ENCODE data around the gene GNG12.
A peak's percentile ranks its signal among the peaks of the same experiment; 100 is the strongest.
"Not testable (repeated sequence)": the region's sequence is repeated elsewhere in the genome, so short reads cannot be mapped to it uniquely, and the experiment has no call there.

The GNG12 gene

DNA sequence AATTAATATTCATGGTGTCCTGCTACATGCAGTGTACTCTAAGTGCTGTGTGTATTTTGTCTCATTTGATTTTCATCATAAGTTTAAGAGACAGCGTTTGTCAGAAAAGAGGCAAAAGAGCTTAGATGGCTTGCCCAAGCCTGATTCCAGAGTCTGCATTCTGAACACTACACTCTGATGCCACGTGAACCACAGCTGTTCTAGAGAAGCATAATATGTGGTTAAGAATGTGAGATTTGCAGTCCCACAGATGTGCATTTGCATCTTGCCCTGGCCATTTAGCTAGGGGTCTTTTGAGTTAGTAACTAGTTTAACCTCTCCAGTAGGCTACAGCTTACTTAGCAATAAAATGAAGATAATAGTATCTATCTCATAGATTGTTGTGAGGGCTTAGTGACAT, 157.5 kb downstream of the GNG12 start:
- DNase-seq (ENCODE audit: low read depth), result peak; percentile 50
- Histone ChIP-seq H3K9ac (ENCODE audit: low read length) (no peak overlapping the region), H3K36me3 (ENCODE audit: control insufficient read depth, insufficient read depth, low read length, severe bottlenecking) (no peaks in the 10 kb centered on the region), H3K27me3 (replicated peaks; ENCODE audit: control insufficient read depth, insufficient read depth, low read length) (no peaks in the 10 kb centered on the region), H3K4me3 (ENCODE audit: low read length) (no peak overlapping the region), H3K9me3 (ENCODE audit: control insufficient read depth, low read length) (no peaks in the 10 kb centered on the region), H3K4me1 (ENCODE audit: control insufficient read depth, insufficient read depth, low read length) (peaks cover 4% of the 10 kb centered on the region)

DNA sequence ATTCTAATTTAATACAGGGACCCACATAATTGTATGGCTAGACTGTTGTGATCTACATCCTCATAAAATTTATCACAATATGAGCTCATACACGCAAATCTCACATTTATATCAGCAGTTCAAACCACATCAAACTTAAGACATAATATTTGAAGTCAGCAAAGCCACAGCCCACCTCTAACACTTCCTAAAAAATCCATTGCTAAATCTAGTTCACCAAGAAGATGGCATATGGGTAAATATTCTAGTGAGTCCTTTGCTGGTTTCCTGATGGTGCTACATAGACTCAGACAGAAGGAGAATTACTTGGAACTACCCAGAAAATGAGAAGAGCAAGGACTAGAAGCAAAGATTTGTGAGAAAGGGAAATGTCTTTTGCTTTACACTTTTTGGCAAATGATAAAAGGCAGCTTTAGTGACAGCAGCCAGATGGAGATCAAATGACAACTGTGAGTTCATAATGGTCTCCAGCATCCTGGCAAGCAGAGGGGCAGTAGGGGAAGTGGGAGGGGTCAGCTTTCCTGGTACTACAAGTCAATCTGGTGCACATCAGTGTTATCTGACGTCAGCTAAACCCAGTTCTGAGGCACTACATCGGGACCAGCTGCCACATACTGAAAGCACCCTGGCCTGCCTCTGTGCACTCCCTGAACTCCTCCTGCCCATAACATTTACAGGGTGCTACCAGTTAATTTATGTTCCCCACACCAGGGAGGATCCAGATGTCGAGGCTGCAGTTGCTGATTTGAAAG, 158.8 kb downstream of the GNG12 start:
- peak; percentile 49 for DNase-seq (ENCODE audit: low read depth)
- H3K9me3 ChIP-seq (ENCODE audit: control insufficient read depth, low read length), result no peaks in the 10 kb centered on the region
- no peak overlapping the region for H3K9ac ChIP-seq (ENCODE audit: low read length)
- no peak overlapping the region for H3K4me3 ChIP-seq (ENCODE audit: low read length)
- peaks cover 4% of the 10 kb centered on the region for H3K4me1 ChIP-seq (ENCODE audit: control insufficient read depth, insufficient read depth, low read length)
- no peaks in the 10 kb centered on the region for H3K36me3 ChIP-seq (ENCODE audit: control insufficient read depth, insufficient read depth, low read length, severe bottlenecking)
- no peaks in the 10 kb centered on the region for H3K27me3 ChIP-seq (replicated peaks; ENCODE audit: control insufficient read depth, insufficient read depth, low read length)

DNA sequence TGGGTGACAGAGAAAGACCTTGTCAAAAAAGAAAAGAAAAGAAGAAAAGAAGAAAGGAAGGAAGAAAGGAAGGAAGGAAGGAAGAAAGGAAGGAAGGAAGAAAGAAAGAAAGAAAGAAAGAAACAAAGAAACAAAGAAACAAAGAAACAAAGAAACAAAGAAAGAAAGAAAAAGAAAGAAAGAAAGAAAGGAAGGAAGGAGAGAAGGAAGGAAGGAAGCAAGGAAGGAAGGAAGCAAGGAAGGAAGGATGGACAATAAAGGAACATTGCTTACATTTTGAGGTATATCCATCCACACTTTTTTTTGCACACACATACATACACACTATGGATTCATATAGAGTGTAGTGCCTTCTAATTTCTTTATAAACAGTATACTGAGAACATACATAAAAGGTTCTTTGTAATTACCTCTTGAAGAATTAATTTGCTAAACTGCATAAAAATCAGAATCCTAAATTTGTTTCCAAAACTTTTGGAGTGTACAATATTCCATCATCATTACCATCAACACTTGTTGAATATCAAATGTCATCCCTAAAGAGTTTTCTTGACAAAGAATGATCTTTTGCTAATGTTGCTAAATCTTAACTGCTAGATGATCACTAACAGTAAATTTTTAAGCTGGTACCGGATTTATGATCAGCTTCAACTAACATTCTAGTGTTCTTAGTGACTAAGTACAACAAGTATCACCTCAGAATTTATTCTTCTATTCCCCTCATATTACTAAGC, 159.6 kb downstream of the GNG12 start:
- H3K9me3 ChIP-seq (ENCODE audit: control insufficient read depth, low read length), result no peaks in the 10 kb centered on the region
- H3K36me3 ChIP-seq (ENCODE audit: control insufficient read depth, insufficient read depth, low read length, severe bottlenecking), result no peaks in the 10 kb centered on the region
- DNase-seq (ENCODE audit: low read depth), result no peak
- peaks cover 4% of the 10 kb centered on the region for H3K4me1 ChIP-seq (ENCODE audit: control insufficient read depth, insufficient read depth, low read length)
- H3K4me3 ChIP-seq (ENCODE audit: low read length), result no peak overlapping the region
- H3K9ac ChIP-seq (ENCODE audit: low read length), result no peak overlapping the region
- no peaks in the 10 kb centered on the region for H3K27me3 ChIP-seq (replicated peaks; ENCODE audit: control insufficient read depth, insufficient read depth, low read length)

DNA sequence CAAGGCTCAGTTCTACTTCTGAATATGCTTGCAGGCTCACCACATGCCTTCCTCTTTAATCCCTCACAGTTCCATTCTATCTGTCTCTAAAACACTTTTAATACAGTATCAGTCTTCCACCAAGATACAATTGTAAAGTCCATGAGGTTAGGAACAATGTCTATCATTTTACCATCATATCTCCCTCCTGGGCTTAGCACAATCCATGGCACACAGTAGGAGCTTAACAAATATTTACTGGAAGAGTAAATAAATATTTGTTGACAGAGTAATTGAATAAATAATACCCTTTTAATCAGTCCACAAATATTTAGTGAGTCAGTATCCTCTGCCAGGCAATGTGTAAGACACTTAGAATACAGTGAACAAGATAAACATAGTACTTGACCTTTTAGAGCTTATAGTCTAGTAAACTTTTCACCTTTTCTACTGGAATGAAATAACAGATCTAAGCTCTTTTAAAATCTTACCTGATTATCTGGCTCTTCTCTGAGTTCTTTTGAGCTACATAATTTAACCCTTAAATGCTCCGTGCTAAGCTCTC, 160.9 kb downstream of the GNG12 start:
- DNase-seq (ENCODE audit: low read depth), result no peak
- Histone ChIP-seq H3K27me3 (replicated peaks; ENCODE audit: control insufficient read depth, insufficient read depth, low read length) (no peaks in the 10 kb centered on the region), H3K36me3 (ENCODE audit: control insufficient read depth, insufficient read depth, low read length, severe bottlenecking) (no peaks in the 10 kb centered on the region), H3K9ac (ENCODE audit: low read length) (no peak overlapping the region), H3K4me1 (ENCODE audit: control insufficient read depth, insufficient read depth, low read length) (peaks cover 4% of the 10 kb centered on the region), H3K4me3 (ENCODE audit: low read length) (no peak overlapping the region), H3K9me3 (ENCODE audit: control insufficient read depth, low read length) (no peaks in the 10 kb centered on the region)

- no peak for DNase-seq (ENCODE audit: low read depth)
- no peaks in the 10 kb centered on the region for H3K27me3 ChIP-seq (replicated peaks; ENCODE audit: control insufficient read depth, insufficient read depth, low read length)
- H3K4me1 ChIP-seq (ENCODE audit: control insufficient read depth, insufficient read depth, low read length), result no peaks in the 10 kb centered on the region
- no peaks in the 10 kb centered on the region for H3K9me3 ChIP-seq (ENCODE audit: control insufficient read depth, low read length)
- no peak overlapping the region for H3K4me3 ChIP-seq (ENCODE audit: low read length)
- H3K36me3 ChIP-seq (ENCODE audit: control insufficient read depth, insufficient read depth, low read length, severe bottlenecking), result no peaks in the 10 kb centered on the region
- H3K9ac ChIP-seq (ENCODE audit: low read length), result no peak overlapping the region
These were observed 164.6 kb downstream of the GNG12 start for GRCh38 chr1:67668660-67669059.

- Histone ChIP-seq H3K4me3 (ENCODE audit: low read length) (no peak overlapping the region), H3K27me3 (replicated peaks; ENCODE audit: control insufficient read depth, insufficient read depth, low read length) (no peaks in the 10 kb centered on the region), H3K9me3 (ENCODE audit: control insufficient read depth, low read length) (no peaks in the 10 kb centered on the region), H3K9ac (ENCODE audit: low read length) (no peak overlapping the region), H3K36me3 (ENCODE audit: control insufficient read depth, insufficient read depth, low read length, severe bottlenecking) (no peaks in the 10 kb centered on the region), H3K4me1 (ENCODE audit: control insufficient read depth, insufficient read depth, low read length) (no peaks in the 10 kb centered on the region)
- DNase-seq (ENCODE audit: low read depth), result no peak
These were observed 166.6 kb downstream of the GNG12 start for GRCh38 chr1:67666636-67667035.

- not testable (repeated sequence) for H3K36me3 ChIP-seq (ENCODE audit: control insufficient read depth, insufficient read depth, low read length, severe bottlenecking); H3K27me3 ChIP-seq (replicated peaks; ENCODE audit: control insufficient read depth, insufficient read depth, low read length); H3K9me3 ChIP-seq (ENCODE audit: control insufficient read depth, low read length); H3K4me1 ChIP-seq (ENCODE audit: control insufficient read depth, insufficient read depth, low read length); DNase-seq (ENCODE audit: low read depth); H3K4me3 ChIP-seq (ENCODE audit: low read length); H3K9ac ChIP-seq (ENCODE audit: low read length)
These were observed 168.0 kb downstream of the GNG12 start for GRCh38 chr1:67665307-67665706.

DNA sequence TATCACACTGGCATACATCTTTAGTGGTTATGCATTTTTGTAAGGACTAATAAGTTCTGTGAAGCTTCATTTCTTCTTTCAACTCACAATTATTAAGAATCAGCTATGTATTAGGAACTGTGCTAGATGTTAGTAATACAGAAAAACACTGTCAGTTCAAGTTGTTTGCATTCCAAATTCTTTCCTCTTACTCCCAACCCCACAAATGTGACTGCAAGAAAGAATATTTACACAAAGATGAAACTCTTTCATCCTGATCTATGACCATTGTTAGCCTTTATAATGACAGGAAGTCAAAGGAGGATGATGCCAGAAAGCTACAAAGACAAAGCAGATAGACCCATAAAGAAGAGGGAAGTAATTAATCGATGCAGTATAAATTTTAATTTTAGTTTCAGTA, 169.2 kb downstream of the GNG12 start:
- no peaks in the 10 kb centered on the region for H3K4me1 ChIP-seq (ENCODE audit: control insufficient read depth, insufficient read depth, low read length)
- H3K4me3 ChIP-seq (ENCODE audit: low read length), result no peak overlapping the region
- H3K27me3 ChIP-seq (replicated peaks; ENCODE audit: control insufficient read depth, insufficient read depth, low read length), result no peaks in the 10 kb centered on the region
- no peak overlapping the region for H3K9ac ChIP-seq (ENCODE audit: low read length)
- no peaks in the 10 kb centered on the region for H3K9me3 ChIP-seq (ENCODE audit: control insufficient read depth, low read length)
- H3K36me3 ChIP-seq (ENCODE audit: control insufficient read depth, insufficient read depth, low read length, severe bottlenecking), result no peaks in the 10 kb centered on the region
- peak; percentile 4 for DNase-seq (ENCODE audit: low read depth)

DNA sequence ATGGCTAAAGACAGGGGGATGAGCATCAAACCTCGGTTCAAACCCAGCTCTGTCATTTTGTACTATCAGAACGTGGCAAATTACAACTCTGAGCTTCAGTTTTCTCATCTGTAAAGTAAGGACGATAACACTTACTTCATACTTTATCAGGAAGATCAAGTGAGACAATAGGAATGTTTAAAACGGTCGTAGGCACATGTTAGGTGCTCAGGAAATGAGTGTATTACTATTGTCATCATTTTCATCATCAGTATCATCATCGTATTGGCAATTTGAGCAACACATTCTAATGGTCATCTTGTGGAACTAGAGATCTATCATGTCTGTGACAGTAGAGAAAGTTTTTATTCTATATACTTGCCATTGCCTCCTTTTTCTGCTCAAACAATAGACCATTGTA, 170.4 kb downstream of the GNG12 start:
- H3K9ac ChIP-seq (ENCODE audit: low read length), result no peak overlapping the region
- no peaks in the 10 kb centered on the region for H3K4me1 ChIP-seq (ENCODE audit: control insufficient read depth, insufficient read depth, low read length)
- no peak overlapping the region for H3K4me3 ChIP-seq (ENCODE audit: low read length)
- no peaks in the 10 kb centered on the region for H3K27me3 ChIP-seq (replicated peaks; ENCODE audit: control insufficient read depth, insufficient read depth, low read length)
- no peaks in the 10 kb centered on the region for H3K9me3 ChIP-seq (ENCODE audit: control insufficient read depth, low read length)
- no peak for DNase-seq (ENCODE audit: low read depth)
- H3K36me3 ChIP-seq (ENCODE audit: control insufficient read depth, insufficient read depth, low read length, severe bottlenecking), result no peaks in the 10 kb centered on the region

DNA sequence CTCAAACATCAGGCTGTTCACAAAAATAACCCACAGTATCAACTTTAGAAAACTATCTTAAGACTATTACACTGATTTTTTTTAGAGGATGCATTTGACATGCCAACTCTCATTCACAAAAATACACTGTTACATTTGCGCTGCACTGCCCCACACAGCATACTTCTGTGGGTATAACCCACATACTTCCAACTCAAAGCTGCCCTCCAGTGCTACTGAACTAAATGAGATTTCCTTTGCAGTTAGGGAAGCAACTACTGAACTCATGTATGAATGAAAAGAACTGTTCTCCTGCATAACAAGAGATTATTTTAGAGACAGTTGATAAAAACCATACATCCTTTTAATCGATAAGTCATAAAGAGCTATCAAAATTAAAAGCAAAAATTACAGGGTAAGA, 174.0 kb downstream of the GNG12 start:
- no peak overlapping the region for H3K9ac ChIP-seq (ENCODE audit: low read length)
- H3K4me3 ChIP-seq (ENCODE audit: low read length), result no peak overlapping the region
- H3K9me3 ChIP-seq (ENCODE audit: control insufficient read depth, low read length), result no peaks in the 10 kb centered on the region
- no peaks in the 10 kb centered on the region for H3K4me1 ChIP-seq (ENCODE audit: control insufficient read depth, insufficient read depth, low read length)
- H3K36me3 ChIP-seq (ENCODE audit: control insufficient read depth, insufficient read depth, low read length, severe bottlenecking), result no peaks in the 10 kb centered on the region
- DNase-seq (ENCODE audit: low read depth), result no peak
- H3K27me3 ChIP-seq (replicated peaks; ENCODE audit: control insufficient read depth, insufficient read depth, low read length), result no peaks in the 10 kb centered on the region

- not testable (repeated sequence) for H3K27me3 ChIP-seq (replicated peaks; ENCODE audit: control insufficient read depth, insufficient read depth, low read length); H3K36me3 ChIP-seq (ENCODE audit: control insufficient read depth, insufficient read depth, low read length, severe bottlenecking); H3K9ac ChIP-seq (ENCODE audit: low read length); H3K9me3 ChIP-seq (ENCODE audit: control insufficient read depth, low read length); H3K4me3 ChIP-seq (ENCODE audit: low read length); DNase-seq (ENCODE audit: low read depth)
- H3K4me1 ChIP-seq (ENCODE audit: control insufficient read depth, insufficient read depth, low read length), result peaks cover 12% of the 10 kb centered on the region
These were observed 176.1 kb downstream of the GNG12 start for GRCh38 chr1:67657152-67657551.
